SHP77 treated with DMSO at 0.1 percent for 48 hours (cell line): Measurements from ENCODE around the gene DDA1.
A peak's percentile ranks its signal among the peaks of the same experiment; 100 is the strongest.
"Not testable (repeated sequence)": the region's sequence is repeated elsewhere in the genome, so short reads cannot be mapped to it uniquely, and the experiment has no call there.

Source experiments
- DNase-seq: peaks from one replicate; lab custom pipeline; 2025; lab: John Stamatoyannopoulos, UW

Gene DDA1

GRCh38 chr19:17289489-17289888 lies 19.9 kb upstream of the DDA1 start:
- no peak for DNase-seq

GRCh38 chr19:17292301-17293074 lies 16.9 kb upstream of the DDA1 start:
- DNase-seq, result no peak

DNA sequence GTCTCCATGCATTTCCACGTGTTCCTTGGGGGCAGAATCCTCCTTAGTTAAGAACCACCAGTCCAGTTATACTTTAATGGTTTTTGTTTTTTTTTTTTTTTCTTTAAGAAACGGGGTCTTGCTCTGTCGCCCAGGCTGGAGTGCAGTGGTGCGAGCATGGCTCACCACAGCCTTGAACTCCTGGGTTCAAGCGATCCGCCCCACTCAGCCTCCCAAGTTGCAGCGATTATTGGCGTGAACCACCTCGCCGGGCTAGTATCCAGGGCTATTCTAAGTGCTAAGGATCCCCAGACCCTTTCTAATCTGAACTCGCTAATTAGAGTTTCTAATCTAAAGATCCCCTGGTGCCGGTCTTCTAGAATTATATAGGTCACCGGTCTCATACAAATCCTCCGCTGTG lies 15.8 kb upstream of the DDA1 start:
- no peak for DNase-seq

DNA sequence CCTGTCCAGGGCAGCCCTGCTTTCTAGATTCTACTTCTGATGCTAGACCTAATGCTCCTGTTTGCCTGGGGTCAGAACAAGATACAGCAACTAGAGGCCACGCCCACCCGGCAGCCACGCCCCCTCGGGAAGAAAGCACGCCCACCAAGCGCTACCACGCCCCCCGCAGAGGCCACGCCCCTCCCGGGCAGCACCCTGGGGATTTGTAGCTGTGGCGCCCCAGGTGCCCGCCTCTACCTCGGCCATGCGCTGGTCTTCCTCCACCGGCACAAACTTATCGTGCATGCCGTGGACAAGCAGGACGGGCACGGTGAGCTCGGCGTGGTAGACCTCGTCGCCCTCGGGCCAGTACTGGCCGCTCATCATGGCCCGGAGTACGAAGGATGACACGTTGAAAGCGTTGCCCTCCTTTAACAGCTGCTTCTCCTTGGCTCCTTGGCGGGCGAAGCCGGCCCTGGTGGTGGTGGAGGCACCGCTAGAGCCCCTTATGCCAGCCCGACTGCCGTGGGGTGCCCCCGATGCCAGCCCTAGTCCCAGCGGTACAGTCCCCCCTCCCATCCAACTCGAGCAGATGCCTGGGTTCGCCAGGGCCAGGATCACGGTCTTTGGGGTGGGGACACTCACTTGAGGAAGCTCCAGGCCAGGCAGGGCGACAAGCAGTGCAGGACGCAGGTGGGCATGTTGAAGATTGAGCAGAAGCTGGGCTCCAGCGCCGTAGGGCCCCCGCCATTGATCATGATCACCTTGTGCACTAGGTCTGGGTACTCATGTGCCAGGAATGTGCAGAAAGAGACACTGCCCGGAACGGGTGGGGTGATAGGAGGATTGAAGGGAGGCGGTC lies 15.1 kb upstream of the DDA1 start:
- no peak for DNase-seq

- not testable (repeated sequence) for DNase-seq
Observed at GRCh38 chr19:17295551-17295950, 13.8 kb upstream of the DDA1 start.

- DNase-seq, result no peak
Observed at GRCh38 chr19:17296273-17296672, 13.1 kb upstream of the DDA1 start.

- no peak for DNase-seq
Observed at GRCh38 chr19:17296976-17297375, 12.4 kb upstream of the DDA1 start.

- DNase-seq, result no peak
Observed at GRCh38 chr19:17300992-17301619, 8.3 kb upstream of the DDA1 start.

DNA sequence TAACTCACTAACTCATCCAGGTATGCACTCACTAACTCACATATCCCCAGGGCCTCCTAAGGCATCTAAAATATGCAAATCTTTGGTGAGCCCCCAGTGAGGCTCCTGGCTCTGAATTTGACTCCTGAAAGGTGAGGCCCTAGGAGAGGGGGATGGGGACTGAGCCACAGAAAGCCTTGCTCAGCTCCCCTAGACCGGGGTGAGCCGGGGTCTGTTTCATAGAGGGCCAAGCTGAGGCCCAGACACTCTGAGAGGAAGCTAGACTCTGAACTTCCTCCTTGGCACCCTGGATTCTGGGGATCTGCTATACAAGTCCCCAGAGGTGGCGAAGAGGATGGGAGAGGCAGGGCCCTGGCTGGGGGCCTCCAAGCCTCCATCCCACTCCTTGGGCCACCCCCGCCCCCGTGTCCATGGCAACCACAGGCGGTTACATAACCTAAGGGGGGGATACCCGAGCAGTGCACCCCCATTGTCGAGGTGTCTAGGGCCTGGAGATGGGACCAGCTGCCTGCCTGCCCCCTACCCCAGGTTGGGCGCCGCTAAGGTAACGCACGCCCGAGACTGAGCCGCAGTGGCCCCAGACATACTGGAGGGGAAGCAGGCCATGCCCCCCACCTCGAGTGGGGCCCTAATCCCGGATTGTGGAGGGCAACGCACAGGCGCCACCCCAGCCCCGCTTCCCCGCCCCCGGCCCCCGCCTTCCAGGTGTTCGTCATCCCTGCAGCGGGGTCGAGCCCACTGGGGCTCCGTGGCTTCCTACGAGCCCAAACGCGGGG lies 6.8 kb upstream of the DDA1 start:
- DNase-seq, result no peak

DNA sequence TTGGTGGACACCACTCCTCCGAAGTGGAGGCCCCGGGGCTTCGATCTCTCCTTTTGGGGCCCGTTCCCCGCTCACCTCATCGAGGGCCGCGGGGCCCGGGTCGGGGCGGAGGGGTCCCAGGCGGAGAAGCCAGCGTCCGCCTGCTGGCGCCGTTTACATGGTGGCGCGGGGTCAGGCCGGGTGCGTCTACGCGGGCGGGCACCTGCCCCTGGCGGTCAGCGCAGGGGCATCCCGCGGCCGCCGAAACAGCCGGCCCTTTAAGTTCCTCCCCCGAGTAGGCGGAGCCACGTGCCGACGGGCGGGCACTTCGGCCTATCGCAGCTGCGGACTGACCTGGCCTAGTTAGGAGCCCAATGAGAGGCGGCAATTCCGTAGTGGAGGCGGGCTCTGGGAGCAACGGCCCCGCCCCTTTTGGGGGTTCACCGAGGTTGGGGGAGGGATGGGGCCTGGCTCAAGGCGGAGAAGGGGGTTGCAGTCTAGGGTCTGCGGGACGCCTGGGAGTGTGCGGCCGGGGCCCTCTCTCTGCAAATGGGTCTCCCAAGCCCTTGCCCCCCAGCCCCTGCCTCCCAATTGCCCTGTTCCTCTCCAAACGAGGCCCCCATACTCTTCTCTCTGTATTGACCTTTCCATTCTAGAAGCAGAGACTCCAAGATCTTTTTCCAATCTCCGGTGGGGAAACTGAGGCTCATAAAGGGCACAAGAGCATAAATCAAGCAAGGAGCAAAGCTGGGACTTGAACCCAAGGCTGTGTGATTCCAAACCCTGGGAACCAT lies 6.0 kb upstream of the DDA1 start, which contains the start of gene ABHD8:
TSS of gene ABHD8 (minus strand) at position 259 of the 773 bp plus-strand sequence. CDS start 1,809 bp downstream, outside the sequence.
- peak; percentile 90 for DNase-seq

DNA sequence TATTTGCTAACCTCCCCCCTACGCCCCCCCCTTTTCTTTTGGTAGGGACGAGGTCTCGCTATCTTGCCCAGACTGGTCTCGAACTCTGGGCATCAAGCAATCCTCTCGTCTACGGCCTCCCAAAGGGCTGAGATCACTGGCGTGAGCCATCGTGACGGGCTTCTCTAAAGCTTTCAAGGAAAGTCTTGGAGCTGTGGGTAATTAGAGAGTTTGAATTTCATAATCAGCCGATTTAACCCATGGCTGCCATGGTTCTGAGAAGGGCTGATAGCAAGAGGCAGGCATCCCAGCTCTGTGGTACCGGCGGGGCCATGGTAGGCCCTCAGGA lies 5.5 kb upstream of the DDA1 start:
- DNase-seq, result no peak

DNA sequence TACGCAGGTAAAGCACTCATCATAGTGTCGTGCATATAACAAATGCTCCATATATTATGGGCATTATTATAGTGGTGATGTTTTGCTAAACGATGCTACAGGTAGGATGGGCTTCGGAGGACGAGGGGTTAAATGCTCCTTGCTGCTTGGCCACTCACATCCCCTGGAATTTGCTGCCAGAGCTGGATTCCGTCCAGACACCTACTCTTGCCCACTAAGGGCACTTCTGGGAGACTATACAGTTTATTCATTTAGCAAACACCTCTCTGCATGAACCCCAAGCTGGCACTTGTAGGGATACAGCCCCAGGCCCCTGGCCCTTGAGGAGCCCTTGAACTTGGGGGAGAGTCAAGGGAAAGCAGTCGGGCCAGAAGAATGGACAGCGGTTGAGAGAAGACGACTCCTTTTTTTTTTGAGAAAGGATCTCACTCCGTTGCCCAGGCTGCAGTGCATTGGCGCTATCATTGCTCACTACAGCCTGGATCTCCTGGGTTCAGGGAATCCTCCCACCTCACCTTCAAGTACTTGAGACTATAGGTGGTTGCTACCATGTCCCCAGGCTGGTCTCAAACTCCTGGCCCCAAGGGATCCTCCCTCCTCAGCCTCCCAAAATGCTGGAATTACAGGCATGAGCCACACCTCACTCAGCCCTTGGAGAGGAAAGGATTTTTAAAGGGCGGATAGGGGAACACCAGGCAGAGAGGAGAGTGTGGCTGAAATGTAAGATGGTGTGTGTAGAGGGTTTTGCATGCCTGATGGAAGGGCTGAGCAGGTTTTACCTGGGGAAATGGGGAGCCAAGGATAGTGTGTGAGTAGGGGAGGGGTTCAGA lies 4.8 kb upstream of the DDA1 start:
- peak; percentile 51 for DNase-seq

DNA sequence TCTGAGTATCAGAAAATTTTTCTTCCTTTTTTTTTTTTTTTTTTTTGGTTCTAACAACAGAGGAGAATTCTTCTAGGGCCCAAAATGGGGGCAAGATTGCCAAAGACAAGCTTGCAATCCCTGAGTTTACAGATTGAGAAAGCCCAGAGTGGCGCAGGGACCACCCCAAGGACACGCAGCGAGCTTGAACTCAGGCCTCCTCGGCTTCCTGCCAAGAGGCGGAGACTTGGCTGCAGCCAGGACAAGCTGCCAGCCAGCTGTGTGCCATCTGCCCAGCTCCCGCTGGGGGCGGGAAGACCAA lies 4.2 kb upstream of the DDA1 start:
- no peak for DNase-seq

DNA sequence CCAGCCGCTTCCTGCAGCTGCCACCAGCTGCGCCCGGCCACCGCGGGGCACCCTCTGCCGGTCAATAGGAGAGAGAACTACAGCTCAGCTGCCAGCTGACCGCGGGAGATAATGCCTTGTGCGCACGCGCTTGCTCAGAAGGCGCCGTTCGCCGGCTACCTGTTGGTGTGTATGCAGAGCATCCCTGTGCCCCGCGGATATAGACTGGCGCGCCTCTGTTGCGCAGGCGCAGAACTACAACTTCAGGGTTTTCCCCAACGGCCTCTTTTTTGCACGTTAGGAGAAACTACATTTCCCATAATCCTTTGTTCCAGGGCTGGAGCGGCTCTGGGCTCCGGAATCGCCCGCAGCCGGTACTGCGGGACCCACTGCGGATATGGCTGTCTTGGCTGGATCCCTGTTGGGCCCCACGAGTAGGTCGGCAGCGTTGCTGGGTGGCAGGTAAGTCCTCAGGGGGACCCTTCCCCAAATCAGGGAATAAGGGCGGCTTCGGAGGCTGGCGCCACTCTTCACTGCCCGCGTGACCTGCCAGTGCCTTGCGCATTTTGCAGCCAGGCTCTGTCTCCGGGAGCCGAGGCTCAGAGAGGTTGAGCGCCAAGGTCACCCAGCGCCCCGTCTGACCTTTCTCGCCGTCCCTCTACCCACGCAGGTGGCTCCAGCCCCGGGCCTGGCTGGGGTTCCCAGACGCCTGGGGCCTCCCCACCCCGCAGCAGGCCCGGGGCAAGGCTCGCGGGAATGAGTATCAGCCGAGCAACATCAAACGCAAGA lies 3.7 kb upstream of the DDA1 start, which contains the start of gene MRPL34:
TSS of gene MRPL34 (plus strand) at position 356 of the 768 bp plus-strand sequence. CDS start at position 377, 21 bp downstream.
- peak; percentile 99 for DNase-seq

GRCh38 chr19:17306285-17306714 lies 3.1 kb upstream of the DDA1 start:
- DNase-seq, result no peak

- DNase-seq, result no peak
Observed at GRCh38 chr19:17307876-17308377, 1.4 kb upstream of the DDA1 start.

DNA sequence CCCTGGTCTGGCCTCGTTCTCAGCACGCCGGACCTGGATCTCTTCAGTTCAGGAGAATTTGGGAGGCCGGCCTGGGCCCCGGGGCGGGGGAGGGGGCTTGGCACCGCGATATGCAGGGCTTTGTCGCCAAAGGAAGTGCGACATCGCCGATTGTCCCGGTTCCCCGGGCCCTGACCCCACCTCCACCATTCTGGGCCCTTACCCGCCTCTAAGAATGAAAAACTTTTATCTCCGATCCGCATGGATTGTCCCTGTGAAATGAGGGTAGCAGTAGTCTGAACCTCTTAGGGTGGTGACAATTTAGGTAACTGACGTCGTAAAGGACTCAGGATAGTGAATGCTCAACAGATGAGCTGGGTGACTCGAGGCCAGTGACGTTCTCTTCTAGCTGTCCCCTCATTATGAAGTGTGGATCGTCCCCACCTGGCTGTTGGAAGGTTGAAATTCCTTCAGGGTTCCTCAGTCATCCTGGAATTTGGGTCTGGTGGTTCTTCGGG lies 650 bp downstream of the DDA1 start:
- no peak for DNase-seq

GRCh38 chr19:17311455-17312188 lies 2.3 kb downstream of the DDA1 start:
- DNase-seq, result no peak
